Testis (tissue), 2 donors: ENCODE measurements around the gene NPAS3.

ENCODE experiments used
- CTCF ChIP-seq, 3 experiments: fragments of 450-650 bp in 2 of 3; fragments of 200-600 bp in 1 of 3; sonication (generic) in 1 of 3; IDR thresholded peaks; one replicate each; pipeline ENCODE4 v1.5.1; 2016 to 2019; ENCODE audit warnings: antibody characterized with exemption in 3 of 3, mild to moderate bottlenecking in 2 of 3, moderate library complexity in 1 of 3
- POLR2A ChIP-seq: fragments of 450-650 bp; IDR thresholded peaks from one replicate; pipeline ENCODE4 v1.6.1; 2017; ENCODE audit warnings: antibody characterized with exemption, mild to moderate bottlenecking, moderate library complexity

DNA sequence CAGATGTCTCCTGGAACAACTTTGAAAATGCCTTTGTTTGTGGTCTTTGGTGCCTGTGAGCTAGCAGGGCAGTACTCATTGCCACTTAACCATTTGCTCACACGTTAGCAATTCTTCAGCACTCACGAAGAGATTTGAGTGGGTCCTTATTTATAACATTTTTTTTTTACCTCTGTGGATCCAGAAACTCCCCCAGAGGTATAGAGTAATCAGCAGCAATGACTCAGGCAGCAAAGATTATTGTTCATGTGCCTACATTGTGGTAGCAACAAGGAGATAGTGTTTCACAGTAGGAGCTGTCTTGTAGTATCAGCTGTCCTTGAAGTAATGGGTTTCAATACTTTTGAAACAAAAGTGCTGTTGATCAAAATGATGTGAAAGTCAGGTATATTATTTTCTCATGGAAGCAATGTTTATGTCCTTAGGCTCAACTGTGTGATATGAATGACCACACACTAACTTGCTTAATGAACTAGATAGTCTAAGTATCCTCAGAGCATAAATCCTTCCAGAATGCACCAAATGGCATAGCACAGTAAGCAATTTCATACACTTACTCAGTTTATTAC, 708.1 kb downstream of the NPAS3 start:
- TF ChIP-seq CTCF (IDR thresholded peaks at IDR 0.05) (no peak), POLR2A (no peak)
